HG03060 (cell line): Measurements from ENCODE around the gene NKX2-1.

Source experiments
- ATAC-seq: cut with Tn5 transposase; IDR thresholded peaks from one replicate; pipeline ENCODE4 v1.9.1; 2021; ENCODE audit warnings: low read depth, moderate number of reproducible peaks; ENCODE audit not compliant: unreplicated experiment

NKX2-1 gene

GRCh38 chr14:36518031-36518585 is 1.9 kb downstream of the NKX2-1 start:
- no peak for ATAC-seq

DNA sequence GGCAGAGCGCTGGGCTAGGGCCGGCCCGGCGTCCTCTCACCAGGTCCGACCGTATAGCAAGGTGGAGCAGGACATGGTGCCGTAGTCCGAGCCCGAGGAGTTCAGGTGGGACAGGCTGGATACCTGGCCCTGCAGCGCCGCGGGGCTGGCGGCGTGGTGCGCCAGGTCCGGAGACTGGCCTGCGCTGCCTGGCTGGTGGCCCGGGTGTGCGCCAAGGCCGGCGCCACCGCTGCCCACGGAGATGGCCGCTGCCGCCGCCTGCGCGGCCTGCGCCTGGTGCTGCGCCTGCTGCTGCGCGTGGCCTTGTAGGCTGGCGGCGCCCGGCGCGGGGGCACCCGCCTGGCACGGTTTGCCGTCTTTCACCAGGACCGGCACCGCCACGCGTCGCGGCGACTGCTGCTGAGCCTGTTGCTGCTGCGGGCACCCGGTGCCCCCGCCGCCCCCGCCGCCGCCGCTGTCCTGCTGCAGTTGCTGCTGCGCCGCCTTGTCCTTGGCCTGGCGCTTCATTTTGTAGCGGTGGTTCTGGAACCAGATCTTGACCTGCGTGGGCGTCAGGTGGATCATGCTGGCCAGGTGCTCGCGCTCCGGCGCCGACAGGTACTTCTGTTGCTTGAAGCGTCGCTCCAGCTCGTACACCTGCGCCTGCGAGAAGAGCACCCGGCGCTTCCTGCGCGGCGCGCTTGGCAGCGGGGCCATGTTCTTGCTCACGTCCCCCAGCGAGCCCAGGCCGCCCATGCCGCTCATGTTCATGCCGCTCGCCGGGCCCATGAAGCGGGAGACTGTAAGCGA is 2.6 kb downstream of the NKX2-1 start:
- ATAC-seq: no peak

DNA sequence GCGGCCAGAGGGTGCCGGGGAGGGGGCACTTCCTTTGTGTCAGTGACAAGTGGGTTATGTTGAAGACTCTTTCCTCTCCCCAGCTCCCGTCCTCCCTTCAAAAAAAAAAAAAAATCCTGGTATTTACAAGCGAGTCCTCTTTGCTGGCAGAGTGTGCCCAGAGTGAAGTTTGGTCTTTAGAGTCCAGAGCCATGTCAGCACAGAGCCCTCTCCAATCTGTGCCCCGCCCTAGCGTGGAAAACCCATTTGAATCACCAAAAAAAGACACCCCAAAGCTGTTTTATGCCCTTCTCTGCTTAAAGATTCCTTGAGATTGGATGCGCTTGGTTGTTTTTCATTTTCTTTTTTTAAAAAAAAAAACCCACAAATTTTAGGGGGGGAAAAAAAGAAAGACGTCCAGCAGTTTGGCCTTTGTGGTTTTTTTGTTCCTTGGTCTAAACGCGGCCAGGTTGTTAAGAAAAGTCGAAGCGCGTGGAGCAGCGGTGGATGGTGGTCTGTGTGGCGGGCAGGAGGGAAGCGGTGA is 3.3 kb downstream of the NKX2-1 start:
- no peak for ATAC-seq

DNA sequence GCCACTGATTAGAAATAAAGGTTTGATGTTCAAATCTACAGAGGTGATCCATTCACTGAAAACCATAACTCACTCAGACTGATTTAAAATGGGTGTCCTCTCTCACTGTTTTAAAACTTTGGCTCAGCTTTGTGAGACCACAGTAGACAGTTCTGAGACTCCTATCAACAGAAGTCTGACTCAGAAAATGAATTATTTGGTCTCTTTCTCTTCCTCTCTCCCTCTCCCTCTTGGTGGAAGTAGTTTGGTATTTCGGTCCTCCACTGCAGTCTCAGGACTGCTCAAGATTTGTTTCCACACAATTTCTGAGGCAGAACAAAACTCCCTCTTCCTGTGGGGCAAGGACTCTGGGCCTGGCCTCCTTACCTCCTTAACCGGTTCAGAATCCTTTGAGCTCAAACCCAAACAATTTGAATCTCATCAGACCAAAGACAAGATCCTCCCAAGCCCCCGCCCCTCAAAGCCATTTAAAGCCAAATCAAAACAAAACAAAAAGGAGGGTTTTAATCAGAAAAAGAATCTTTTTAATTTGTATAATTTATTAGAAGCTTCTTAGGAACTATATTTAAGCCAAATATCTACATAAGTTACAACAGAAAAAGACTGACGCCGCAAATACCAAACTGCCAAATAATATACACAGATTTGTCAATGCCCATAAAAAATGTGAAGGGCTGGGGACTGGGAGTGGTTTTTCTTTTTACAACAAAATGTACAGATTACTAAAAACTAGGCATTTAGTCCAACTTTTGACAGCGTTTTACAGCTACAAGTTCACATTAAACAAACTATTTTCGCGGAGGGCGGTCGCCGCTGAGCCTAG is 3.9 kb downstream of the NKX2-1 start:
- ATAC-seq: no peak

DNA sequence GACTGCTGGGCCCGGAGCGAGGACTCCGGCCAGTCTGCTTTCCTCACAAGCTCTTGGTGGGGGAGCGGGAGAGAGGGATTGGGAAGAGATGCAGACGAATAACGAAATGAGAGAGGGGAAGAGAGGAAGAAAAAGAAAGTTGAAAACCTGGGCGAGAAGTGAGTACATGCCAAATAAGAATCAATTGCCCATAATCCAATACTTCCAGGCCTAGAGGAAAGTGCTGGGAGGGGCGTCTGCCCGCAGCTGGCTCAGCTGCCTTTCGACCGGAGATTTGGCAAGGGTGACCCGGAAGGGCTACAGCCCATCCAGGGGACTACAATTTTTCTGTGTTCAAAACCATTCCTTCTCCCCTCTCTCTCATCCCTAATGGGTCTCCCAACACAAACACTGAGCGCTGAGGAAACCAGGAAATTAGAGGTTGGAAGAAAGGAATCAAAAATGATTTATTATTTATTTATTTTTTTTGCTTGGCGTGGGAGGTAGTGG is 4.9 kb downstream of the NKX2-1 start:
- ATAC-seq: no peak

- ATAC-seq: no peak
These were observed 5.5 kb downstream of the NKX2-1 start for GRCh38 chr14:36514278-36515104.

GRCh38 chr14:36513451-36514277 is 6.4 kb downstream of the NKX2-1 start:
- ATAC-seq: no peak

DNA sequence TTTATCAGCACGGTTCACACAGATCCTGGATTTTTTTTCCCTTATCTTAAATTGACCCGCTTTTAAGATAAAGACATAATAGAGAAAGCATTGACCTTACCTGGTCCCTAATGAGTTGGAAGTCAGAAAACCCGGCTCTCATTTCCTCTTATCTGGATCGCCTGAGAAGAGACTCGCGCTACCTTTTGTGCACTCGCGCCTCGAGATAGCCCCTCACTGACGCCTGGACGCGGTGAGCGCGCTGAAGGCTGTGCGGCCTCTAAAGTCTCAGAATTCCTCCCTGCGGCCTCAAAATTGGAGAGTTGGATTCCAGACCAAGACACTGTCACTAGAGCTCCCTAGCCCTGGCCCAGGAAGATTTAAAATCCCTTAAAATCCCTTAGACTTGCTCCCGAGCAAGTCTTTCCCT is 7.0 kb downstream of the NKX2-1 start:
- ATAC-seq: no peak

GRCh38 chr14:36512585-36513003 is 7.4 kb downstream of the NKX2-1 start:
- no peak for ATAC-seq

- ATAC-seq: no peak
These were observed 7.9 kb downstream of the NKX2-1 start for GRCh38 chr14:36511981-36512584.

- ATAC-seq: no peak
These were observed 9.2 kb downstream of the NKX2-1 start for GRCh38 chr14:36510874-36511273.

- no peak for ATAC-seq
These were observed 9.8 kb downstream of the NKX2-1 start for GRCh38 chr14:36510078-36510799.

- no peak for ATAC-seq
These were observed 10.7 kb downstream of the NKX2-1 start for GRCh38 chr14:36509069-36509917.

GRCh38 chr14:36508418-36509068 is 11.5 kb downstream of the NKX2-1 start:
- ATAC-seq: no peak

- ATAC-seq: no peak
These were observed 12.1 kb downstream of the NKX2-1 start for GRCh38 chr14:36507847-36508417.
